Measurements from ENCODE around the gene USP46. TPM values are rescaled to one million over a fixed set of nuclear protein-coding genes. Genes with fewer than 3 reads are reported as not detected.

The USP46 gene
- total and polyA plus RNA-seq, 2 of the 8 experiments (the other 6 are each of a cell fraction or from before 2014, with no cell fraction given), result 10.6 to 62.4 TPM

DNA sequence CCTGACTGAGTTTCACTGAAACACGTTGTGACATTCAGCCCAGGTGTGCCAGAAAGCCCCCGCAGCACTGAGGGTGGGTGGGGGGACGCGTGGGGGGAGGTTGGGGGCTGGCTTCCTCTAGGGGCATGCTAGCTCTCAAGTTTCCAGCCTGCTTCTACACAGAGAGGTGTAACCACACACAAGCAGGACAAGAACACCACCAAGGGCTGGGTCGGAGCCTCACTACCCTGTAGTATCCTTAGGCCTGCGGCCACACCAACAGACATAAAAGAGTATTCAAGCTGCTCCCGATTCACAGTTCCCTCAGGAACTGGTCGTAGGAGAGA lies 1.8 kb downstream of the USP46 start:
- Histone ChIP-seq H3K79me2 (ENCODE audit: control insufficient read depth in 1 of 2, insufficient read depth in 2 of 2, low read length in 2 of 2) (peaks cover 26 to 60% of the 10 kb centered on the region in 2 experiments), H2BK15ac (ENCODE audit: low read length) (no peak overlapping the region), H2BK20ac (ENCODE audit: low read length) (no peak overlapping the region), H3K9ac (replicated peaks in 1 of 4; ENCODE audit: extremely low read depth in 1 of 4, low read depth in 3 of 4, low read length in 3 of 4) (peak overlapping the region in 3 of 4 experiments; percentile 1 to 90 (median 20); a peak in 4 of 7 replicates), H3K4me3 (ENCODE audit: extremely low read depth in 1 of 4, insufficient read depth in 2 of 4, low read depth in 3 of 4, low read length in 4 of 4) (peak overlapping the region; percentile 73 to 98 (median 87); a peak in 6 of 8 replicates), H3K9me3 (ENCODE audit: insufficient read depth in 2 of 2, low read depth in 1 of 2, low read length in 1 of 2) (no peaks in the 10 kb centered on the region), H2AFZ (ENCODE audit: low read length) (no peak overlapping the region), H4K20me1 (replicated peaks in 1 of 2; ENCODE audit: control insufficient read depth in 1 of 2, insufficient read depth in 2 of 2, low read length in 2 of 2) (peaks cover 1 to 7% of the 10 kb centered on the region in 2 experiments), H2BK120ac (replicated peaks; ENCODE audit: low read depth, low read length) (no peak overlapping the region), H3K4ac (replicated peaks; ENCODE audit: insufficient read length, low read depth, low read length) (no peak overlapping the region), H2BK12ac (ENCODE audit: low read depth, low read length) (peak overlapping the region; percentile 18; the same call in 1 of the 2 replicates), H3K27ac (ENCODE audit: low read depth, low read length) (peak overlapping the region; percentile 63), H2AK5ac (ENCODE audit: low read depth, low read length) (no peak overlapping the region; the same call in 1 of the 2 replicates), H2BK5ac (ENCODE audit: low read depth, low read length) (peak overlapping the region; percentile 55; the same call in 1 of the 2 replicates), H3K4me1 (replicated peaks in 1 of 4; ENCODE audit: control insufficient read depth in 3 of 4, insufficient read depth in 4 of 4, low read length in 3 of 4) (peaks cover 0 to 12% (median 9%) of the 10 kb centered on the region in 4 experiments; a peak in 6 of 7 replicates), H4K91ac (replicated peaks; ENCODE audit: insufficient read length, low read length) (no peak overlapping the region), H3K4me2 (ENCODE audit: insufficient read depth in 1 of 2, low read depth in 2 of 2, low read length in 2 of 2) (peak overlapping the region; percentile 70 to 89), H3K14ac (ENCODE audit: insufficient read length) (no peak overlapping the region), H3K36me3 (ENCODE audit: control insufficient read depth in 2 of 4, insufficient read depth in 4 of 4, low read length in 3 of 4) (peaks cover 0 to 9% (median 0%) of the 10 kb centered on the region in 4 experiments; a peak in 1 of 8 replicates), H3K56ac (replicated peaks; ENCODE audit: insufficient read length, low read depth, low read length) (no peak overlapping the region), H3K18ac (ENCODE audit: extremely low read depth, low read length) (peak overlapping the region; percentile 49), H4K8ac (ENCODE audit: extremely low read depth, insufficient read depth, low read length) (no peak overlapping the region), H3K79me1 (ENCODE audit: low read depth, low read length) (peaks cover 3% of the 10 kb centered on the region; the same call in 1 of the 2 replicates), H4K5ac (ENCODE audit: insufficient read length, low read depth, low read length) (no peak overlapping the region), H3K27me3 (replicated peaks in 1 of 4; ENCODE audit: control insufficient read depth in 3 of 4, extremely low read depth in 1 of 4, insufficient read depth in 3 of 4, low read length in 3 of 4) (peaks cover 0 to 5% (median 2%) of the 10 kb centered on the region in 4 experiments; a peak in 4 of 7 replicates), H3K23ac (ENCODE audit: insufficient read length) (no peak overlapping the region), H3K23me2 (ENCODE audit: low read depth, low read length) (peaks cover 11% of the 10 kb centered on the region; the same call in 1 of the 2 replicates)
- no peak for FAIRE-seq
- DNase-seq (ENCODE audit: low read depth in 1 of 2, low spot score in 2 of 2), result peak in 1 of 2 experiments; percentile 52
- ChIA-PET CTCF (ENCODE audit: partially characterized antibody) (interaction anchor here (0.9 to 2.4 kb wide), 13 partner anchors 10 to 325 kb away, joined by 3 to 6 read pairs (median 3); no protein-coding TSS in a partner anchor), POLR2A (ENCODE audit: partially characterized antibody) (interaction anchor here (0.7 to 3.6 kb wide), 29 partner anchors 8 to 326 kb away, joined by 3 to 55 read pairs (median 4); partner anchors contain the start of gene ERVMER34-1)
- 74% methylated on average over 6 of the region's 8 CpGs; no CpG with 5 or more reads in 1 of the 2 experiments for WGBS, 2 experiments (ENCODE audit: extremely low coverage in 1 of 2, insufficient coverage in 1 of 2, insufficient read length in 1 of 2, insufficient replicate concordance in 2 of 2, low coverage in 1 of 2, low lambda C conversion rate in 2 of 2, missing lambda C conversion rate in 1 of 2)
- TF ChIP-seq KDM4A (IDR thresholded peaks at IDR 0.05; ENCODE audit: low read depth, low read length, severe bottlenecking), result no peak
- no peak for TF ChIP-seq SIX5 (IDR thresholded peaks at IDR 0.05; ENCODE audit: low read depth, low read length)
- TF ChIP-seq SRF (IDR thresholded peaks at IDR 0.05; ENCODE audit: low read depth, low read length), result no peak
- TF ChIP-seq RAD21 (IDR thresholded peaks at IDR 0.05 in 1 of 2, conservative IDR thresholded peaks at IDR 0.05 in 1 of 2; ENCODE audit: low read depth in 2 of 2, low read length in 2 of 2), result no peak
- TF ChIP-seq RFX5 (IDR thresholded peaks at IDR 0.05; ENCODE audit: borderline replicate concordance, low read depth, low read length), result no peak
- TF ChIP-seq CEBPB (IDR thresholded peaks at IDR 0.05; ENCODE audit: low read depth, low read length), result no peak
- no peak for TF ChIP-seq GTF2F1 (IDR thresholded peaks at IDR 0.05; ENCODE audit: borderline replicate concordance, low read depth, low read length)
- TF ChIP-seq TCF12 (IDR thresholded peaks at IDR 0.05; ENCODE audit: low read depth, low read length), result no peak
- TF ChIP-seq PHF8 (conservative IDR thresholded peaks at IDR 0.05; ENCODE audit: low read depth, low read length), result no peak
- no peak for TF ChIP-seq HDAC2 (IDR thresholded peaks at IDR 0.05; ENCODE audit: borderline replicate concordance in 1 of 2, low read depth in 2 of 2, low read length in 2 of 2)
